Activated CD4-positive, CD25-positive, alpha-beta regulatory T cell (primary cell): ENCODE data around the gene RAB19.
"Not testable (repeated sequence)": the region's sequence is repeated elsewhere in the genome, so short reads cannot be mapped to it uniquely, and the experiment has no call there.

Experiments used
- DNase-seq, 4 experiments: peaks; one replicate each; lab custom pipeline; 2025; lab: John Stamatoyannopoulos, UW

The RAB19 gene

DNA sequence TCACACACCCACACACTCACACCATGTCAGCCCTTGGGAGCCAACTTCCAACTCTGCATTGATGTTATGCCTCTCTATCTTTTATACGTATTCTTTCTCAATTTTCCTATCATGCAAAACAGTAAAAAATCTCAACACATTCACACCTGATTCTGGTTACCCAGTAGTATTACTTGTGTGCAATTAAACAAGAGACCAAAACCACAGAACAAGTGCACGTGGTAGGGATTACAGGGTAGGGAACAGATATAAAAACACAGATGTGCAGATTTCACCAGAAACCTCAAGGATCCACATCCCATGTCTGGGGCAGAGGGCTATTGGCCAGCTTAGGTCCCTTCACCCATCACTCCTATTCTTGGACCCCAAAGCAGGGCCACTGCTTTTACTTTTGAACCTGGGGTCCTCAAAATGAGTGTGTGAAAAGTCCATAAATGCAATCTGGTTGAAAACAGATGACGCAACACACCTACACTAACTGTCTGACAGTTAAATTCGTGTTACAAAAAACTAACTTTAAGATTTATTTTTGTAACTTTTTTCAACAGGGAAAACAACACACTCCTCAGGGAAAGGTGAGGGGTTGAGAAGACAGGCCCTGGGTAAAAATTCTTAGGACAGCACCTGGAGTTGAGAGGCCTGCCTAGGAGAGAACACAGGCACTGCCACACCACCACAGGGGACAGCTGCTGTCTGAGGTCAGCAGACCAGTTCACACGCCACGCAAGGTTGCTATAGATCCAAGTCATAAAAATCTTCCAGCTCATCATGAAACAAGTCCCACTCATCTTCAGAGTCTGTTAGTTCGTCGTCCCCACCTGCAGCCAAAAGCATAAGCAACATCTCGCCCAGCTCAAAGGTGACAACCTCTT is 50.2 kb downstream of the RAB19 start:
- not testable (repeated sequence) for DNase-seq

GRCh38 chr7:140454657-140455015 is 50.8 kb downstream of the RAB19 start:
- DNase-seq = no peak

DNA sequence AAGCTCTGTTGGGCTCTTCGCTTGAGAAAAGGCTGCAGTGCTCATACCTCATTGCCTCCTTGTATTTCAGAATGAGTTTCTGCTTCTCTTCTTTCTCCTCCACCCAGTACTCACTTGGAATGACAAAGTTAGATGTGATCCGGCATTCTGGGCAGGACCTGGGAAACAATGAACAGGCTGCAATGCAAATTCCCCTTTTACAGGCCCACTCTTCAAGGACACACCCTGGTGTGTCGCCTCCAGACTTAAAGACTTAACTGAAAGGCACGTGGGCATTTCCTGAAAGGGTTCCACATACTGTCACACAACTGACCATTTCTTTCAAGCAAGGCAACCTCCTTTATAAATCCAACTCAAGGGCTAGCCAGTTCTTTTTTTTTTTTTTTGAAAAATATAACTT is 51.9 kb downstream of the RAB19 start:
- DNase-seq = no peak

- DNase-seq = no peak
Observed at GRCh38 chr7:140456551-140457051, 52.7 kb downstream of the RAB19 start.

DNA sequence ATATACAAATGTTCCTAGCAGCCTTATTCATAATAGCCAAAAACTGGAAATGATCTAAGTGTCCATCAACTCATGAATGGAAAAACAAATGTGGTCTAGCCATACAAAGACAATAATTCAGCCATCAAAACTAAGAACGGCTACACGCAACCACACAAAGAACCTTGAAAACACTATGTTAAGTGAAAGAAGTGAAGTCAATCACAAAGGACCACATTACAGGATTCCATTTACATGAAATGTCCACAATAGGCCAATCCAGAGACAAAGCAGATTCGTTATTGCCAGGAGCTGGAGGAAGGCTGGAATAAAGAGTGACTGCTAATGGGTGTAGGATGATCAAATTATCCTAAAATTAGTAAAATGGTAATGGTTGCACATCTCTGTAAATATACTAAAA is 54.3 kb downstream of the RAB19 start:
- no peak for DNase-seq

GRCh38 chr7:140458916-140459315 is 55.1 kb downstream of the RAB19 start:
- no peak for DNase-seq

DNA sequence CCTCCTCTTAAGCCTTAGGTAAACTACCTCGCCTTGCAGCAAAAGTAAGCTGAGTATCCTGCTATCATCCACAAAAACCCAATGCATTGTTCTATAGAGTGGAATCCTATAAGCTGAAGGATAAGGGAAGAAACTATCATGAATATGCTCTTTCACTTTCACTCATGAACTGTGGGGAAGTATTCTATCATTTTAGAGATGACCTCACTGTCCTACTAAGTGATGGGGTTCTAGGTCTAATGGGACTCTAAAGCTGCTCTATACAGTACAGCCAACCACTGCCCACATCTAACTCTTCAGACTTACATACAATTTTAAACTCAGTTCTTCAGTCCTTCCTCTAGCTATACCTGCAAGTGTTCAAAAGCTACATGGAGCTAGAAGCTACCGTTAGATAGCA is 59.3 kb downstream of the RAB19 start:
- no peak for DNase-seq

DNA sequence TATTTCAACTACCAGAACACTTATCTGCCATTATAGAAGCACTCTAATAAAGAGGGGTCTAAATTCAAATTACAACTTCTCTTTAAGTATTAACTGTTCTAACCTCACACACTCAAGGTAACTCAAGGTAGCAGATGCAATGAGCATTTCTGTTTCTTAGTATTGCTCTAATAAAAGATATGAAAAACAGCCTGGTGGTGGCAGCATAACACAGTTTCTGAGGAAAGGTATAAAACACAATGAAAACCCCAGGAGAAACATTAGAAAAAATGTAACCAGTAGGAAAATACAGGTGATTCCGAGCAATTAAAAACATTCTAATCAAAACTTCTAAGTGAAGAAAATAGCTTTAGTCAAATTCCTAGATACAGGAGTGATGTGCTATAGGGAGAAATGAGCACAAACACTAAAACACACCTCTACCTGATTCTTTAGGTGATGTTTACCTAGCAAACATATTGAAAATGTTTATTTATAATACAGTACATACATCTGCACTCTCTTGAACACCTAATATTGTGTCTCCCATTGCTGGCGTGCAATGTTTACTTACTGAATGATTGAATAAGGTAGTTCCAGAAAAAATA is 72.0 kb downstream of the RAB19 start:
- DNase-seq = peak in 3 of 4 experiments; percentile 3 to 13 (median 11)

DNA sequence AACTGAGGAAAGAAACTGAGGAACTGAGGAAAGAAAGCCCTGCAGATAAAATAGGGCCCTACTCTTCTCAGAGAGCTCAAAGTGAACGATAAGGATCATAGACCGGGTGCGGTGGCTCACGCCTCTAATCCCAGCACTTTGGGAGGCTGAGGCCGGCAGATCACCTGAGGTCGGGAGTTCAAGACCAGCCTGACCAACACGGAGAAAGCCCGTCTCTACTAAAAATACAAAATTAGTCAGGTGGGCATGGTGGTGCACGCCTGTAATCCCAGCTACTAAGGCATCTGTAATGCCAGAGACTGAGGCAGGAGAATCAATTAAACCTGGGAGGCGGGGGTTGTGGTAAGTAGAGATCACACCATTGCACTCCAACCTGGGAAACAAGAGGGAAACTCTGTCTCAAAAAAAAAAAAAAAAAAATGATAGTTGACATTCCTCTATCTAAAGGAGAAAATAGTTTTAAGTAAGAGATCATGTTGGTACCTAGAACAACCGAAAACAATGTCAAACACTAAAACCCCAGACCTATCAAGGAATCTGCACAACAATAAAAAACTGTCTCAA is 72.9 kb downstream of the RAB19 start:
- no peak for DNase-seq
